NCI-H187 treated with DMSO at 0.1 percent for 48 hours (cell line): ENCODE results near the gene FAM9A.

Experiments used
- DNase-seq: peaks from one replicate; lab custom pipeline; 2025; lab: John Stamatoyannopoulos, UW

Gene FAM9A

DNA sequence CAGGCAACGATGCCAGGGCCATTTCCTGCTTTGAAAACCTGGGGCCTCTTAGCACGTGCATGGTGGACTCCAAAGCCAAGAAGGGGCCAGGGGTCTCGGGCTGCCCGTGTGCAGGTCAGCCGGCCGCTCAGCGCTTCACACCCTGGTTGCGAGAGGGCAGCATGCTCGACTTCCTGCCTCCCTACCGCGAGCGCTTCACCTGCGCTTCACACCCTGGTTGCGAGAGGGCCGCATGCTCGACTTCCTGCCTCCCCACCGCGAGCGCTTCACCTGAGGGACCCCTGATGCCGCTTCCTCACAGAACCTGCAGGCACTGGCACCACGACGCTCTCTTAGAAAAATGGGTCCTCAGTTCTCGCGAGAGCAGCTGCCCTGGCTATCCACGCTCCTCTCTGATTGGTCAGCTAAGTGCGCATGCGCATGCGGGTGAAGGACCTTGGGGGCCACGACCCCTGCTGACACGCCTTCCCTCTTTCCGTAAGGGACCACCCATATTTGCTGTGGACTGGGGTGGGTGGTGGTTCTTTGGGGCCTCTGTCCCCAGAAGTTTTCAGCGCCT, at the start of gene FAM9A:
Gene FAM9A (minus strand): TSS at position 343 of the 559 bp plus-strand sequence. CDS start 1,212 bp downstream, outside the sequence.
- no peak for DNase-seq

DNA sequence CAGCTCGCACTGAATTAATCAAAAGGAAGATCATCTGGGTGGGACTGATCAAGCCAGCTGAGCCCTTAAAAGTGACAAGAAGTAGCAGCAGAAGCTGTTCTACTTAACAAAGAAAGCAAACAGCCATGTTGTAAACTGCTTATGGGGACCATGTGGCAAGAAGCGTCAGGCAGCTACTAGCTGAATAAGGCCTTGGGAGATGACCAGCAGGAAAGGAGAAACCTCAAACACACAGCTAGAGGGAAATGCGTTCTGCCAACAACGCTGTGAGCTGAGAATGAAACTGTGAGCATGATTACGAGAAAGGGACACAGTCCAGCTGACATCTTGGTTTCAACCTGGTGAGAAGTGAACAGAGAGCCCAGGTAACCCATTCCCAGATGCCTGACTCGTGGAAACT, 49.3 kb upstream of the FAM9A start:
- DNase-seq = no peak

DNA sequence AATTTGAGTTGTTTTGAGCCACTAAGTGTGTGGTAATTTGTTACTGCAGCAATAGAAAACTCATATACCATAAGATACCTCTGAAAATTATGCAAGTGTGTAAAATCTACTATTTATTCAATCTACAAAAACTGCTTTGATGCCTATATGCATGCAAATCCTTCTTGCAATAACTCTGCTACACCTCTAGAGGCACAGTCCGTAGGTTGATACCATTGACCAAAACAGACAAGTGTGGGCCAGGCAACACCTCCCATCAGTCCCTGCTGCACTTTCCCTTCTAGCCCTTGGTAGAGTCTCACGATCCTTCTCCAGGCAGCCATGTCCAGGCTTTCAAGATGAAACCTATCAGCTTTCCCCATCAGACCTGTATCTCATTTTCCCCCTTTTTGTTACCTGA, 48.8 kb upstream of the FAM9A start:
- DNase-seq = no peak

DNA sequence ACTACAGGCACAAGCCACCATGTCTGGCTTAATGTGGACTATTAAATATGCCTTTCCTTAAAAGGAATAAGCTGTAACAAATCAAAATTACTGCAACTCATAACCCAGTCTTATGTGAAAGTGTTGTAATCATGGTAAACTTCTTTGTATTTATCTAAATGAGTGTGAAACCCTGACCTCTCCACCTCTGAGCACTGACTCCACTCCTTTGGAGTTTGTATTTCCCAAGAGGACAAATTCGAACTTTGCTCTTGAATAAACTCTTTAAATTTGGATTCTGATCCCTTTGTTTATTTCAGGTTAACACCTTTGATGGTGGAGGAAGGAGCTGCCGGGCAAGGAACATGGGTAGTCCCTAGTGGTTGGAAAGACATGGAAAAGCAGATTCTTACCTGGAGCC, 48.3 kb upstream of the FAM9A start:
- DNase-seq = no peak

DNA sequence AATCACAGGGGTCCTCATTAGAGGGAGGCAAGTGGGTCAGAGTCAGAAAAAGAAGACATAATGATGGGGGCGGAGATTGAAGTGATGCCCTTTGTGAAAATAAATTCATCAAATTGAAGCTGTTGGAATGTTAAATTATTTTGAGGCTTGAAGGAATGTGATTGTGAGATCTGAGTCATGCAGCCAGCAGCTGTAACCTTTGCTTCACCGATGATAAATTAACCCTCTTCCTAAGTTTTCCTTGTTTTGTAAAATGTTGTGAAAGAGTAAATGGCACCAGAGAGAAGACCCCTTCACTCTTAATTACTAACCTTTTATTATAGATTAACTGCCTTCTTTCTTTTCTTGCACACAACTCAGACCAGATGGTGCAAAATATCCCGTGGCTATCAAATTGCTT, 47.7 kb upstream of the FAM9A start:
- DNase-seq = no peak

DNA sequence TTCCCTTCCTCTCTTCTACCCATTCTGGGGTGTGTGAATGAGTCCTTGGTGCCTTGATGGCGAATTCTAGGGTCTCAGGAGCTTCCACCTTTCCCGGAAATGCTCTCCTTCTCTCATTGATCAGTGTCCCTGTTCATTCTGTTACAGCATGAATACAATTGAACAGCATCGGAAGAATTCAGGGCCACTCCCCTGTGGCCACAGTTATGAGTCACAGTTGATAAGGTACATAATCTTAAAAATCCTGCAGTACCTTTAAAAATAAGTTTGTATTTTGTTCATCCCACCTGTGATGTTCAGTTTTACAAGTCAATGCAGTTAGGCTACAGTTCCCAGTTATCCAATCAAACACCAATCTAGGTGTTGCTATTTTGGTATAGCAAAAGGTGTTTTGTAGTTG, 47.3 kb upstream of the FAM9A start:
- DNase-seq = no peak

DNA sequence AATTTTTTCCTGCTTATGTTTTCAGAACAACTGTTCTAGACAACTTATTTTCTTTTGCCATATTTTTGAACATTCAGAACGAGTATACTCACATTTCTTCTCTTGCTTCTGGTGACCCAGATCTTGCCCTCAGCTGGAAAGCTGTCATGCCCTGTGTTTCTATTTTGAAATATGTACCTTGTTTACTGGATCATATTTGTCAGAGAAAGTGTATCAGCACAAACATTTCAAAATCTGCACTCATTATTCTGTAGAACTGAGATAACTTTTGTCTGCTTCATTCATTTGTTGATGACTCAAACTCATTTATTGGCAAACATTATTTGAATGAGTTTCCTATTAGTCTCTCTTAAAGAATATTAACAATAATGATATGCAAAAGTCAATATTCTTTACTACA, 46.2 kb upstream of the FAM9A start:
- DNase-seq = no peak

DNA sequence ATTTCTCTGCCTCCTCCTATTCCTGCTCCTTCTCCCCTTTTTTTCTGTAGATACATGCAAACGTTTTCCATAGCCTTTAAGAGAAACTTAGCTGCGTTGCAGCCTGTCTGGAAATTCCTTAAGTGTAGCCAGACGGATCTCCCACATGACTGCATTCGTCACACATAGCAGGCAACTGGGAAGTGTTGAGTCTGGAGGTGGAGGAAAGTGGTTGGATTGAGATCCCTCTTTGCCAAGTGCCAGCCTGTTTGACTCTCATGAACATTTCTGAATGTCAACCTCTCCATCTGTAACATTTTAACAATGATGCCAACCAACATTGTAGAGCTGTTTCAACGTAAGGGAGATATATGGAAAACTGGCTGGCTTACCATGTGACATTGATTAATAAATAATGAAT, 45.1 kb upstream of the FAM9A start:
- DNase-seq = no peak

DNA sequence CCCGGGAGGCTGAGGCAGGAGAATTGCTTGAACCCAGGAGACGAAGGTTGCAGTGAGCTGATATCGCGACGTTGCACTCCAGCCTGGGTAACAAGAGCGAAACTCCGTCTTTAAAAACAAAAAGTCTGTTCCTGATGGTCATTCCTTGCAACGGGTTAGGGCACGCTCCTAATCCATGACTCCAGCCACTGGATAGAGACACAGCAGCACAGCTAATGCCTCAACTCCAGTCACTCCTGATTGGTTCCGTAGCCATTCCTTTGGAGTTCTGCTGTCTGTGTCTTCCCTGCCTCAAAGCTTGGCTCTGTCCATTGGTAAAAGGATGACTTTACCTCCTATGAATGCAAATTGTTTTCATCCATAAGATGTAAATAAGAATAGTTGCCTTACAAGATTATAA, 44.3 kb upstream of the FAM9A start:
- no peak for DNase-seq

DNA sequence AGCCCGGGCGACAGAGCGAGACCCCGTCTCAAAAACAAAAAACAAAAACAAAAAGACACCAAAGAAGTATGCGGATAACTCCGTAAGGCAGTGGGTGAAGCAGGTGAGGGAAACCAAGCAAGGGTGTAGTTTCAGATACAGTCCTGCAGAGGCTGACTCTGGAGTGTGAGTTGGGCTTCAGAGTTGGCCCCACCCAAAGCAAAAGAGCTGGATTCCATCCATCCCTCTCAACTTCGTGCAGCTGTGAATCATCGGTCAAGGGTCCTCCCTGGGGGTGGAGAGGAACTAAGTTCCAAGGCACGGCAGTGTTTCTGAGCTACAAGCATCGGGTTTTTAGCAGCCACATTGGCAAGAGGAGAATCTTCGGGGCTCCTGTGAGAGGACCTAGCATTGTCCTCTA, 43.9 kb upstream of the FAM9A start:
- no peak for DNase-seq

DNA sequence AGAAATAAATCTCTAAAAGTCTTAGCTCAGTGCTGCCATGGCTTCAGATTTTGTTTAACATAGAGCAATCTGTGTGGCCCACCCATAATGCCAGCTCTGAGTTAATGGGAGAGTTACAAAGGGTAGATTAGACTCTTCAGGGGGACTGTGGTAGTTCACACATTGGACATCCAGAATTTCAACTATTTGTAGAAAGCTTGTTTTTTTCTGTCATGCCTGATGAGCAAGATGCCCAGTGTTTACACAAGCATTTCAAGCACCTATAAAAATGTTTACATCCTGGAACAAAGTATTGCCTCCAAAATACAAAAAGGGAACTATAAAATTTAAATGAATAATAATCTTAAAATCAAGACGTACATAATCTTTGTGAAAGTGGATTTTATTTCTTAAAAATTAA, 43.0 kb upstream of the FAM9A start:
- no peak for DNase-seq

DNA sequence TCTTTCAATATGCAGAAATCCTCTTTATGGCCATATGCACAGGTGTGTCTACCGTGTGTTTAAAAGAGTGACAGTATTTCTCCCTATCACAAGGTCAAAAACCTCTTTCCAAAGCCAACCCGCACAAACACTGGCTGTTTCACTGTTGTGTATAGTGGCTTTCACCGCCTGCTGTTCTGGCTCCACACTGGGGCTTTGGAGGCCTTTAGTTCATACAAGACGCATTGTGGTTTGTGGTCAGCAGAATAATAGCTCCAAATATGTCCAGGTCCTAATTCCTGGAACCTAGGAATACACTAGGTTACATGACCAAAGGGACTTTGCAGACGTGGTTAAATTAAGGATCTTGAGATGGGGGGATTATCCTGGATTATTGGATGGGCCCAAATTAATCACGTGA, 40.7 kb upstream of the FAM9A start:
- DNase-seq = no peak

DNA sequence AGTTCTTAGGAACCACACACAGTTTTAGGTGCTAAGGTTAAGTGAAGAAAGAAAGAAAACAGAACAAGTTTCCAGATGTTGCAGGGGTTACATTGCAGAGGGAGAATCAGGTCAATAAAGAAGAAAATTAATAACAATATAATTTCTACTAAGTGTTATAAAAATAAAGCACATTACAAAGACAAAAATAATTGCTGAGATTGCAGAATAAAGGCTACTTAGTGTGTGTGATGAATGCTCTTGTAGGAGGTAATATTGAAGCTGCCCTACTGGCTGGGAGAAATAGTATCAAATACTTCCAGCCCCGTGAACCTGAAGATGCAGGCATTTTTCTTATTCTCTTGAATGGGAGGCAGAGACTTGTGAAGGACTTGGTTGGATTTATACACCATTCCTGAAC, 33.2 kb upstream of the FAM9A start:
- DNase-seq = no peak

DNA sequence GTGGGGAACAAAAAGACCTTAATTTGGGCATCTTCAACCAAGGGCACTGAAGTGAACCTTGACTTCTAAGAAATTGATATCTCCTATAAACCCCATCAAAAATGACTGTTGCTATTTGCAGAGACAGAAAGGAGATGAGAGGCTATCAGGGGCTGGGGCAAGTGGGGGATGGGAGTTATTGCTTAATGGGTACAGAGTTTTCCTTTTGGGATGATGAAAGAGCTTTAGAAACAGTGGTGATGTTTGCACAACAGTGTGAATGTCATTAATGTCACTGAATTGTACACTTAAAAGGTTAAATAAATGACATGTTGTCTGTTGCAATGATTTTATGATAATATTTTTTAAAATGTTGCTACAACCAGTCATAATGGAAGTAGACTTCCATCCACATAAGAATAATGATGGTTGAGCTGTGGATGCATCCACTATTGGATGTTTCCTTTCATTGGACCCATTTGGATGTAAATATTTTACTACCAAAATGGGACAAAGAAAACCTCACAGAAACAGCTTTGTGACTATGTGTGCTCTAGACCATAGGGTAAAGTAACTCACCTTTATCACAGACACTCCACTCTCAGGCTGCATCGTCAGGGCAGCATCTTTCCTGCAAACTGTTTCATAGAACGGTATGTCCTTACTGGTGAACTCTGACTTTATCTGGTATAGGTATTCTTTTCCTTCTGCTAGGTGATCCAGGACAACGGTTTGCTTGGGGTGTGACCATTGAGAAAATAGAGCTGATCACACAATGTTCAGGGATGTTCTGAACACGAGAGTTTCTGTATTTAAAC, 31.6 kb upstream of the FAM9A start:
- no peak for DNase-seq

DNA sequence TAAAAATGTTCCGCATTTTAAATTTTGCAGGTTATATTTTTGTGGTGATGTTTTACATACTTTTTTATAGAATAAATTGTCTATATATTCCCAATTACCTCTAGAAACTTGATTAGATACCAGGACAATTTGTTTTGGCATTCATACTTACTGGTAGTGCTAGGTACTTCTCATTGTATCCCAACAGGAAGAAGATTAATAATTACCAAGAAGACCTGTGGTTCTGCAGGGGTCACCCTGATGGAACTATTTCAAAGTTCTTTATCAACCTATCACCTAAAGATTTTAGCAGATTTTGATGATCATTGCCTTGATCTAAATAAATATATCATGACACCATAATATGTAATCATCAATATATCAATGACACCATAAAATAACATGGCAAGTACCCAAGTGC, 22.5 kb upstream of the FAM9A start:
- no peak for DNase-seq

DNA sequence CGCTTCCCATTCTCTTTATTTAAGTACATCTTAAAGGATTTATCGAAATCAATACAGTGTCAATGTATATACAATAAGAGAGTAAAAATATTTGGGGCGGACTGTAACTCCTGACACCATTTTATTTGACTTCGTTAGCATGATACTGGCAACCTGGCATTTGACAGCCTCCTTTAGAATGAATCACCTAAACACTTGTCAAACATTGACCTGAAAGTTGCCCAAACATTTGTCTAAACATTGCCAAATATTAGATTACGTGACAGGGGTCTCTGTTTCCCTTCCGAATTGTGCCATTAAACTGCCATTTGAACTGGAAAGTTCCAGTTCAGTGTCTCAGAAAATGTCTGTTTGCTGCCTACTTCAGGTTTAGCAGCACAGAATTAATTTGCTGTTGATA, 20.8 kb upstream of the FAM9A start:
- DNase-seq = no peak

DNA sequence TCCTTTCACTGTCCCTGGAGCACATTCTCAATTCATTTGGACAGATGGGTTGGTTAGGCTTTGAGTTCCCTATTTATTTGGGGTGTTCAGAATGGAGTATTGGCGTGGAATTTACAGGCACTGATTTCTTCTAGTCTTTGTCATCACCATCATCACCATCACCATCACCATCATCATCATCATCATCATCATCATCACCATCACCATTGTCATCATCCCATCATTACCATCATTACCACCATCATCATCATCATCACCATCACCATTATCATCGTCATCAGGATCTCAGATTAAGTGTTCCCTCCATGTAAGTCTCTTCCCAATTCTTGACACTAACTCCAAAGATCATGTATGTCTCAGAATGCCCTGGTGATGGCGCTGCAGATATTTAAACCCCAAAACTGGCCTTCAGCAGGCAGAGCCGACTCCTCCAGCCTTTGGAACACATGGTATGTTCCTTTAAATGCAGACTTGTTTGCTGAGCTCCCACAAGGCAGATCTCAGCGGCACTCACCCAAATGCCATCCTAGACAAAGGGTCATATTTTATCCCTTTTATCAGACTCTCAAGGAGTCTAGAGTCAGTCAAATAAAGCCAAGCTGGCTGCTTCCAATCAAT, 19.8 kb upstream of the FAM9A start:
- DNase-seq = no peak

DNA sequence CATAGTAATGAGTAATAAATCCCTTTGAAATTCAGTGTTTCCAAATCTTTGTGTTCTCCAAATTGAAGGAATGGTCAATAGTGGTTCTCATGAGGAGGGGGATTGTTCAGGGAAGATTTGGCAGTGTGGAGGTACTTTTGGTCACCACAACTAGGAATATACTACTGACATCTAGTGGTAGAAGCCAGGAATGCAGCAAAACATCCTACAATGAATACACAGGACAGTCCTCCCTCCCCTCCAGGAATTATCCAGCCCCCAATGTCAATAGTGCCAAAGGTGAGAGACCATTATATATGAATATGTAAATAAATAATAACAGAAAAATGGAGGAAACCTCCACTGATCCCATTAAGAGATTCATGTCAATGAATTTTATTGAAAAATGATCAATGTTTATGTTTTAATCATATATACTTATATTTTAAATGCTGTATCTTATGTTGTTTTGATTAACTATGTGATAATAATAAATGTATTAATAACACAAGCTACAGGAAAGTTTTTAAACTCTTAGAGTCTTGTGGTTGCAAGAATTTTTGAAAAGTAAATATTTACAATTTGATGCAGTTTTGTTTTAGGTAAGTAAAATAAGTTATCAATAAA, 14.4 kb upstream of the FAM9A start:
- DNase-seq = no peak

DNA sequence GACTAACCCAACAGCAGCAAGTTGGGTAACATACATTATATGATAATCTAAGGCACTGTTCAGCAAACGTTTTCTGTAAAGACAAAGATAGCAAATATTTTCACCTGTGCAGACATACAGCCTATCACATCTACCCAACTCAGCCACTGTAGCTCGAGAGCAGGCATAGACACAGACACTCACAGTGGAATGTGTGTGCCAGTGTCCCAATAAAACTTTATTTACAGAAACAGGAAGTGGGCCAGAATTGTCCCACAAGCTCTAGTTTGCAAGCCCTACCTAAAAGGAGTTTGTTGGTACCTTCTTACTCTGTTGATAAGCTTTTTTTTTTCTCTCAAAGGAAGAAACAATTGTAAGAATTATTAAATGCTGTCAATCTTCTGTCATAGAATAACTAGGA, 11.9 kb upstream of the FAM9A start:
- no peak for DNase-seq

DNA sequence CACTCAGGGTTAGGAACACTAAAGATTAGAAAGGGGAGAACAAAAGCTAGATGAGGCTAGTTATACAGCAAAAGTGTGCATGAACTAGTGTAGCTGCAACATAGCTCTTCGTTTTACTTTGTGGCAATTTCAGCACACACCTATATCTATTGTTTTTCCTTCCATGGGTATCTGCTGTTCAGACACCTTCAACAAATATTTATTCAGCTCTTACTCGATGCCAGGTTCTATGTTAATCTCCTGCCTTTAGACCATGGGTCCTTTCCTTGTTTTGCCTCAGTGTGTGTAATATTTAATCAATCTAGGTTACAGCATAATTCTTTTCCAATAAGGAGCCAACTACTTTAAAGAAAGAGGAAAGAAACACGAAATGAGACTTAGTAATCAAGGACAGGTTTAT, 10.4 kb upstream of the FAM9A start:
- no peak for DNase-seq

DNA sequence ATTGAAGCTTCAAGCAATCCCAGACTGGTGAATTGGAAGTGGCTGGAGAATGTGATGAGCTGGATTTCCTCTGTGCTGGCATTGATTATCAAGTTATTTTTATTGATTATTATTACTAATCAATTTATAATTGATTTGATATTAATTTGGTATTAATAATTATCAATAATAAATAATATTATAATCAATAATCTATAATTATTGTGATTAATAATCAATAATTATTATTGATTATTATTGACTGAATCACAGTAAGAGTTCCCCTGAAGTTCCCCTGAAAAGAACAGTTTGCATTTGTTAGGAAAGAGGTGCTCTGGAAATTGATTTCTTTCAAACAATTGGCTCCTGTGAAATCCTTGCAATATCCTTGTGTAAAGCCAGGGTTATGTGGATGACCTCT, 7.5 kb upstream of the FAM9A start:
- DNase-seq = no peak

DNA sequence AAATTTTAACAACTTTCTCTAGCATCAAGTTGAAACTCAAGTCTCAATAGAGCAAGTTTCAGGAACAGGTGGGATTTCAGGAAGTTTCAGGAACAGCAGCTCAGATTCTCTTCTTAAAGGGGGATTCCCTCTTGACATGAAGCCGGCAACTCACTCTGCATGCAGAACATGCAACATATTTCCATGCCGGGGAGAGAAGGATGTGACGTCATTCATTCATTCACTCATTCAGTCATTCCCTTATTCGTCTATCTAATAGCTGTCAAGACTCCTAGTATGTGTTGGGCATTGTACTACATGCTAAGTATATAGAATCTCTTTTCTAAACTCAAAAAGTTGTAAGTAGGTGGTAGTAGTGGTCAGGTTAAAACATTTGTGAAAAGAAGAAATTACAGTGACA, 4.8 kb upstream of the FAM9A start:
- no peak for DNase-seq

DNA sequence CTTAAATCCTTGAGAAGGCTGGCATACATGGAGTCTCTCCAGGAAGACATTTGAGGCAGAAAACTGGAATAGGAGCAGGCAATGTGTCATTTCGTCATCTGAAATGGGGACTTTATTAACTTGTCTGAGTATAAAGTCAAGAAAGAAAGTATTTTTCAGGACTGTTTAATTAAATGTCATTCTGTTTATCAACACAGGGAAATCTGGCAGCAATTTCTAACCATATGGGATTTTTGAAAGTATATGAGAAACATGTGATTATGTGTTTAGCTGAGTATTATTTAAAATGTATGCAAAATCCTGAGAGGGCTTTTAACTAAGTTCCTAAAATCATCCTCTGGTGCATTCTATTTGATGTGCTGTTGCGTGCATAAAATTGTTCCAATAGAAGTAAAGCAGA, 3.9 kb upstream of the FAM9A start:
- DNase-seq = no peak
